Astrocyte of the spinal cord (primary cell): ENCODE data around the gene SH3BGRL2.
"Not testable (repeated sequence)": the region's sequence is repeated elsewhere in the genome, so short reads cannot be mapped to it uniquely, and the experiment has no call there.

ENCODE experiments used
- DNase-seq: peaks from one replicate; pipeline ENCODE4 v3.0.0; 2011; ENCODE audit warnings: low read depth, low spot score
- H3K4me3 ChIP-seq: 2 replicates; pipeline ENCODE4 v1.5.1; 2011; ENCODE audit warnings: low read depth, mild to moderate bottlenecking, low read length, moderate library complexity
- in situ Hi-C: cut with HindIII; loops from 2 replicates; pipeline ENCODE4 v1.10.0; 2017; ENCODE audit warnings: low sequenced_read_pairs
- TF ChIP-seq, protein P1 (sequence below): IDR thresholded peaks from 2 replicates; pipeline ENCODE4 v1.5.1; 2012; ENCODE audit warnings: low read depth, mild to moderate bottlenecking, low read length, inconsistent platforms

SH3BGRL2 gene

DNA sequence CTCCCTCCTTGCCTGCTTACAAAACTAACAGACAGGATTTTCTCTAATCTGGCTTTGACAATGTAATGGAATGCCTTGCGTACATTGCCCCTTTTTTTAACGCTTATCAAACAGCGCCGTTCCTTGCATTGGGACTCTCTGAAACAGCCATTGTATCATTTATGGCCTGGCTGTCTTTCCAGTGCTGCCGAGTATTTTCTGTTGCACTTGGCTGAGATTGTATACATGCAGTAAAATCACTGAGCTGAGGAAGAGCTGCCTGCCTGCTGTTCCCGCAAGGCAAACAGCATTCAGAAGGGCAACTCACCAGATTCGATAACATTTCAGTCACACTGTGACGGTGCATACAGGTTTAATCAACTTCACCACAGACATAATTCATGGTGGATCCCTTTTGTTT, 106.0 kb downstream of the SH3BGRL2 start:
- H3K4me3 ChIP-seq, result peak overlapping the region; percentile 5
- in situ Hi-C loops, result no loop called here
- DNase-seq, result peak; percentile 15
- TF ChIP-seq, protein P1, sequence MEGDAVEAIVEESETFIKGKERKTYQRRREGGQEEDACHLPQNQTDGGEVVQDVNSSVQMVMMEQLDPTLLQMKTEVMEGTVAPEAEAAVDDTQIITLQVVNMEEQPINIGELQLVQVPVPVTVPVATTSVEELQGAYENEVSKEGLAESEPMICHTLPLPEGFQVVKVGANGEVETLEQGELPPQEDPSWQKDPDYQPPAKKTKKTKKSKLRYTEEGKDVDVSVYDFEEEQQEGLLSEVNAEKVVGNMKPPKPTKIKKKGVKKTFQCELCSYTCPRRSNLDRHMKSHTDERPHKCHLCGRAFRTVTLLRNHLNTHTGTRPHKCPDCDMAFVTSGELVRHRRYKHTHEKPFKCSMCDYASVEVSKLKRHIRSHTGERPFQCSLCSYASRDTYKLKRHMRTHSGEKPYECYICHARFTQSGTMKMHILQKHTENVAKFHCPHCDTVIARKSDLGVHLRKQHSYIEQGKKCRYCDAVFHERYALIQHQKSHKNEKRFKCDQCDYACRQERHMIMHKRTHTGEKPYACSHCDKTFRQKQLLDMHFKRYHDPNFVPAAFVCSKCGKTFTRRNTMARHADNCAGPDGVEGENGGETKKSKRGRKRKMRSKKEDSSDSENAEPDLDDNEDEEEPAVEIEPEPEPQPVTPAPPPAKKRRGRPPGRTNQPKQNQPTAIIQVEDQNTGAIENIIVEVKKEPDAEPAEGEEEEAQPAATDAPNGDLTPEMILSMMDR, result no peak

DNA sequence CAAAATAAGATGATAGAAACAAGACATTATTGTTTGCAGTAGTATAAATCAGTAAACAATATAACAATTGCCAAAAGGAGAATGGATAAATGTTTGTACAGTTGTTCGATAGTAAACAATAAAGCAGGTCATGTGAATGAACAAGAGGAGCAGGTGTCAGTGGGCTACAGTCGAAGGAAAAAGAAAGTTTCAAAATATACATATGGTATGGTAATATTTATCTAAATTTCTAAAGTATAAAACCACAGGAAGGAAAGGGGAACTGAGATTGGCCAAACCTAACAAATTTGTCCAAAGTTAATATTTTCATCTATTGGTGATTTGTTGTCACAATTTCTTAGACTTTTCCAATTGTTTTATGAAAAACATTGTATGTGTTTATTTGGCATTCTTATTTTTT, 110.9 kb downstream of the SH3BGRL2 start:
- no peak overlapping the region for H3K4me3 ChIP-seq
- DNase-seq, result no peak
- TF ChIP-seq, protein P1, result no peak
- in situ Hi-C loops, result no loop called here

DNA sequence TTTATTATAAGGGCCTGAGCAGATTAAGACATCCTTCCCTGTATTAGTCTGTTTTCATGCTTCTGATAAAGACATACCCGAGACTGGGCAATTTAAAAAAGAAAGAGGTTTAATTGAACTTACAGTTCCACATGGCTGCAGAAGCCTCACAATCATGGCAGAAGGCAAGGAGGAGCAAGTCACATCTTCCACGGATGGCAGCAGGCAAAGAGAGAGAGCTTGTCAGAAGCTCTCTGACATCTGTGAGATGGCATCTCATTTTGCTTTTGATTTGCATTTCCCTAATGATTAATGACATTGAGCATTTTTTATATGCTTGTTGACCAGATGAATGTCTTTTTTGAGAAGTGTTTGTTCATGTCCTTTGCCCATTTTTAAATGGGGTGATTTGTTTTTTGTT, 114.2 kb downstream of the SH3BGRL2 start:
- in situ Hi-C loops, H3K4me3 ChIP-seq, DNase-seq: not testable (repeated sequence)

DNA sequence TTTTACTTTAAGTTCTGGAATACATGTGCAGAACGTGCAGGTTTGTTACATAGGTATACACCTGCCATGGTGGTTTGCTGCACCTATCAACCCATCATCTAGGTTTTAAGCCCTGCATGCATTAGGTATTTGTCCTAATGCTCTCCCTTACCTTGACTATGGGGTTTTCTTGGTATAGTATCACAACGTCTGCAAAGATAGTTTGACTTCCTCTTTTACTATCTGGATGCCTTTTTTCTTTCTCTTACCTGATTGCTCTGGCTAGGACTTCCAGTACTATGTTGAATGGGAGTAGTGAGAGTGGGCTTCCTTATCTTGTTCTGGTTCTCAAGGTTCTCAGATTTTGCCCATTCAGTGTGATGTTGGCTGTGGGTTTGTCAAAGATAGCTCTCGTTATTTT, 115.2 kb downstream of the SH3BGRL2 start:
- DNase-seq, H3K4me3 ChIP-seq, in situ Hi-C loops: not testable (repeated sequence)

DNA sequence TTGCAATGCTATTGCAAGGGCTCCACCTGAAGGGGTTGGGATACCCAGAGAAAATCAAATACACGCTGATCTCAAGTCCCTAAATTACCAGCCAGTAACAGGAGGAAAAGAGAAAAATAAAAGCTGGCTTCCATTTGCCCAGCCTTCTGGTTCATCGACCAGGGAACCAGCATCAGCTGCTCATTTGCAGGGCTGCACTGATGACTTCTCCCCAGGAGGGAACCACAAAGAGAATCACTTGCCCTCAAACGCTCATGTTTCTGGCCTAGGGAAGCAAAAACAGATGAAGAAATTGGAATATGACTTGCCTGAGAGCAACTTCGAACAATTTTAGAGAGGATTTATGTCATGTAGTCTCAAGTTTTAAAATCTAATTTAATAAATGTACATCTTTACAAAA, 119.7 kb downstream of the SH3BGRL2 start:
- TF ChIP-seq, protein P1, result no peak
- in situ Hi-C loops, result no loop called here
- peak; percentile 49 for DNase-seq
- no peak overlapping the region for H3K4me3 ChIP-seq
